ENCODE measurements around the gene KDM2A.

DNA sequence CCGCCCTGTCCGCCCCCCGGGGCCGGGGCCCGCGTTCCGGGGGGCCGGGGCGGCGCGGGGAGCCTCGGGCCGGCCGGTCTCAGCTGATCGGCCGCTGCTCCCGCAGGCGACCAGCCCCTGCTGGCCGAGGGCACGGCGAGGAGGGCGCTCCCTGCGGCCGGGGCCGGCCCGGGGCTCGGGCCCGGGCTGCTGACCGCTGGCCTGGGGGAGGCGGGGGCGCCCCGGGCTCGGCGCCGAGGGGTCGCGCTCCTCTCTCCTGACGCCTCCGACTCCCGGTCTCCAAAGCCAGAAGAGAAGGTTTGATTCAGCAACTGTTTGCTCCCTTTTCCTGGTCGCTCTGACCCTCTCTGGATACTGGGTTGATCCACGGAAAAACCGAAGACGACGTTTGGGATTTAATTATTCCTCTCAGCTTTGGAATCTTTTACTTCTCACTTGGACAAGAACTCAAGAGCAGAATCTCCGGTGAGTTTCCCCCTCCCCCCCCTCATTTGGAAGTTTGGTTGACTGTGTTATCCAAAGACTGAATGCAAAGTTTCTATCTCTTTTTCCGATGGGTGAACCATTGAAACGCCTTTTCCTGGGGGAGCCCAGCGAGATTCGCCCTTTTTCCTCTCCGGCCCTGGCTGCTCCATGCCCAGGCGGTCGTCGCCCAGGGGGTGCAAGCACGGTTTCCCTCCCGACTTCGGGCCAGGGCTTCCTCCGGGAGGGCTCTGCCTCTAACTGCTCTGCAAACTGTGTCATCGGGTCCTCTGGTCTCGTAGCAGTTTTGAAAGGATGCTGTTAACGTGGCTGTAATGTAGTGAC lies 725 bp downstream of the KDM2A start:
- TF ChIP-seq, protein P1, sequence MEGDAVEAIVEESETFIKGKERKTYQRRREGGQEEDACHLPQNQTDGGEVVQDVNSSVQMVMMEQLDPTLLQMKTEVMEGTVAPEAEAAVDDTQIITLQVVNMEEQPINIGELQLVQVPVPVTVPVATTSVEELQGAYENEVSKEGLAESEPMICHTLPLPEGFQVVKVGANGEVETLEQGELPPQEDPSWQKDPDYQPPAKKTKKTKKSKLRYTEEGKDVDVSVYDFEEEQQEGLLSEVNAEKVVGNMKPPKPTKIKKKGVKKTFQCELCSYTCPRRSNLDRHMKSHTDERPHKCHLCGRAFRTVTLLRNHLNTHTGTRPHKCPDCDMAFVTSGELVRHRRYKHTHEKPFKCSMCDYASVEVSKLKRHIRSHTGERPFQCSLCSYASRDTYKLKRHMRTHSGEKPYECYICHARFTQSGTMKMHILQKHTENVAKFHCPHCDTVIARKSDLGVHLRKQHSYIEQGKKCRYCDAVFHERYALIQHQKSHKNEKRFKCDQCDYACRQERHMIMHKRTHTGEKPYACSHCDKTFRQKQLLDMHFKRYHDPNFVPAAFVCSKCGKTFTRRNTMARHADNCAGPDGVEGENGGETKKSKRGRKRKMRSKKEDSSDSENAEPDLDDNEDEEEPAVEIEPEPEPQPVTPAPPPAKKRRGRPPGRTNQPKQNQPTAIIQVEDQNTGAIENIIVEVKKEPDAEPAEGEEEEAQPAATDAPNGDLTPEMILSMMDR (conservative IDR thresholded peaks at IDR 0.05; ENCODE audit: low read length) = no peak
- no peak for TF ChIP-seq EZH2phosphoT487 (IDR thresholded peaks at IDR 0.05; ENCODE audit: borderline replicate concordance)
